HepG2 (cell line): ENCODE results near the gene ACSM2B. TPM values are rescaled to one million over a fixed set of nuclear protein-coding genes. Genes with fewer than 3 reads are reported as not detected.
A peak's percentile ranks its signal among the peaks of the same experiment; 100 is the strongest.

Experiments
- CREM ChIP-seq, 2 experiments: sonication (generic) in 1 of 2; formaldehyde crosslinking in 1 of 2; IDR thresholded peaks; 2 replicates each; pipeline versions ENCODE4 v1.4.0 to v1.6.1; 2016 to 2020; ENCODE audit warnings: antibody characterized with exemption in 1 of 2, mild to moderate bottlenecking in 1 of 2, missing genetic modification reagents in 1 of 2
- KDM5B ChIP-seq: sonication (generic); formaldehyde crosslinking; IDR thresholded peaks from 2 replicates; pipeline ENCODE4 v1.4.0; 2020; ENCODE audit warnings: missing genetic modification reagents, mild to moderate bottlenecking, borderline replicate concordance
- MXD4 ChIP-seq: IDR thresholded peaks from 2 replicates; pipeline ENCODE4 v1.6.1; 2016; ENCODE audit warnings: mild to moderate bottlenecking, missing biosample characterization, missing genetic modification reagents
- NAIF1 ChIP-seq: sonication (generic); formaldehyde crosslinking; IDR thresholded peaks from 2 replicates; pipeline ENCODE4 v1.5.0; 2020; ENCODE audit warnings: mild to moderate bottlenecking, missing genetic modification reagents, borderline replicate concordance
- PAX8 ChIP-seq: sonication (generic); formaldehyde crosslinking; IDR thresholded peaks from 2 replicates; pipeline ENCODE4 v1.8.0; 2022; ENCODE audit warnings: mild to moderate bottlenecking, missing genetic modification reagents, borderline replicate concordance
- PRMT3 ChIP-seq: sonication (generic); formaldehyde crosslinking; IDR thresholded peaks from 2 replicates; pipeline ENCODE4 v1.8.1; 2022; ENCODE audit warnings: low read depth, mild to moderate bottlenecking, moderate library complexity, missing genetic modification reagents, borderline replicate concordance
- RERE ChIP-seq: IDR thresholded peaks from 2 replicates; pipeline ENCODE4 v1.6.1; 2016; ENCODE audit warnings: low read depth, missing genetic modification reagents, missing compliant biosample characterization
- SNAPC2 ChIP-seq: sonication (generic); formaldehyde crosslinking; IDR thresholded peaks from 2 replicates; pipeline ENCODE4 v1.8.1; 2022; ENCODE audit warnings: mild to moderate bottlenecking, missing genetic modification reagents
- SPEN ChIP-seq: sonication (generic); formaldehyde crosslinking; IDR thresholded peaks from 2 replicates; pipeline ENCODE4 v1.5.1; 2020; ENCODE audit warnings: low read depth, mild to moderate bottlenecking, missing genetic modification reagents
- TFE3 ChIP-seq: IDR thresholded peaks from 2 replicates; pipeline ENCODE4 v1.6.1; 2016
- ZBTB8A ChIP-seq: sonication (generic); formaldehyde crosslinking; IDR thresholded peaks from 2 replicates; pipeline ENCODE4 v1.4.0; 2020; ENCODE audit warnings: mild to moderate bottlenecking, low read depth, missing genetic modification reagents, borderline replicate concordance
- ZFP36 ChIP-seq: fragments of 150-350 bp; IDR thresholded peaks from 2 replicates; pipeline ENCODE4 v1.6.1; 2018; ENCODE audit warnings: borderline replicate concordance, low read length, low read depth; ENCODE audit not compliant: partially characterized antibody
- ZFP82 ChIP-seq: sonication (generic); formaldehyde crosslinking; IDR thresholded peaks from 2 replicates; pipeline ENCODE4 v1.5.1; 2020; ENCODE audit warnings: mild to moderate bottlenecking, missing genetic modification reagents, borderline replicate concordance
- ZIK1 ChIP-seq: sonication (generic); formaldehyde crosslinking; IDR thresholded peaks from 2 replicates; pipeline ENCODE4 v1.5.0; 2020; ENCODE audit warnings: mild to moderate bottlenecking, low read depth, missing genetic modification reagents, borderline replicate concordance
- ZNF12 ChIP-seq: sonication (generic); formaldehyde crosslinking; IDR thresholded peaks from 2 replicates; pipeline ENCODE4 v1.5.0; 2020; ENCODE audit warnings: missing genetic modification reagents
- ZNF362 ChIP-seq: sonication (generic); formaldehyde crosslinking; IDR thresholded peaks from 2 replicates; pipeline ENCODE4 v1.4.0; 2020; ENCODE audit warnings: missing genetic modification reagents, mild to moderate bottlenecking, borderline replicate concordance
- ZNF589 ChIP-seq: sonication (generic); formaldehyde crosslinking; conservative IDR thresholded peaks from 2 replicates; pipeline ENCODE4 v1.8.0; 2022; ENCODE audit warnings: mild to moderate bottlenecking, moderate library complexity, missing genetic modification reagents
- polyA plus RNA-seq, 8 experiments: library from polyadenylated mRNA; depleted of rRNA in 3 of 8; stranded (reverse) in 7 of 8; unstranded in 1 of 8; fragments of >200 nt; fragmentation: Illumina TruSeq in 4 of 8; extraction: Trizol in 4 of 8; gene quantifications; 2 replicates each; pipeline versions ENCODE4 v1.2.1 to v1.2.3, GENCODE V29; 2011 to 2016; ENCODE audit warnings: low read depth in 4 of 8, missing spikeins in 1 of 8, mixed read lengths in 1 of 8; ENCODE audit not compliant: insufficient read depth in 1 of 8
- total RNA-seq, 5 experiments: library from RNA; depleted of rRNA; stranded (reverse); fragments of >200 nt; fragmentation: Illumina TruSeq; extraction: Trizol; gene quantifications; 2 replicates each; pipeline ENCODE4 v1.2.3, GENCODE V29; 2016; ENCODE audit warnings: low read depth in 1 of 5
- TF ChIP-seq, protein P1 (sequence below): sonication (generic); formaldehyde crosslinking; IDR thresholded peaks from 2 replicates; pipeline ENCODE4 v1.5.1; 2020; ENCODE audit warnings: mild to moderate bottlenecking, moderate library complexity, missing genetic modification reagents

Gene ACSM2B
- total and polyA plus RNA-seq, 2 of the 13 experiments (the other 11 are each of a cell fraction or from before 2014, with no cell fraction given) = 22.9 to 34.0 TPM

DNA sequence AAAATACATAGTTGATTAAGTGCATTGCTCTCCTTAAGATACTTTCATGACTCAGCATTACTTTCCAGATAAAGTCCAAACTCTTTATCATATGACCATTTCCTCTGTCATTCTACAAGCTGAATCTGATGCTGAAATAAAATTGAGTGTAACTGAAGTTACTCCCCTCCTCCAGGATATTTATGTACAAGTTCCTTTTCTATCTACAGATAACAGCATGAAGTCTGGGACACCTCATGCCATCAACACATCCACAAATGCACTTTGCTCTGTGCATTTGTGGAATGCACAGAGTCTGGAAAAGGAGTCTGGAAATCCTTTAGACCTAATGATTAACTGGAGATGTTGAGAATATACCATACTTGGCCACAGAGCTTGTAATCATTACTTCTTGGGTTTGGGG is 60.5 kb downstream of the ACSM2B start (continued):
- TF ChIP-seq CREM (IDR thresholded peaks at IDR 0.05) (no peak), CREM (CRISPR knock-in tag; IDR thresholded peaks at IDR 0.05) (no peak), SPEN (CRISPR knock-in tag) (no peak), ZNF362 (CRISPR knock-in tag) (no peak), NAIF1 (CRISPR knock-in tag) (no peak), KDM5B (CRISPR knock-in tag) (no peak), TFE3 (CRISPR knock-in tag) (peak; percentile 31; the same call in 1 of the 2 replicates), RERE (CRISPR knock-in tag) (no peak), PRMT3 (no peak), SNAPC2 (no peak), PAX8 (CRISPR knock-in tag) (no peak), ZIK1 (no peak), ZFP82 (no peak), ZFP36 (no peak), ZNF12 (CRISPR knock-in tag) (no peak), ZBTB8A (CRISPR knock-in tag) (no peak), ZNF589 (CRISPR knock-in tag) (no peak), MXD4 (CRISPR knock-in tag) (no peak)
- TF ChIP-seq, protein P1, sequence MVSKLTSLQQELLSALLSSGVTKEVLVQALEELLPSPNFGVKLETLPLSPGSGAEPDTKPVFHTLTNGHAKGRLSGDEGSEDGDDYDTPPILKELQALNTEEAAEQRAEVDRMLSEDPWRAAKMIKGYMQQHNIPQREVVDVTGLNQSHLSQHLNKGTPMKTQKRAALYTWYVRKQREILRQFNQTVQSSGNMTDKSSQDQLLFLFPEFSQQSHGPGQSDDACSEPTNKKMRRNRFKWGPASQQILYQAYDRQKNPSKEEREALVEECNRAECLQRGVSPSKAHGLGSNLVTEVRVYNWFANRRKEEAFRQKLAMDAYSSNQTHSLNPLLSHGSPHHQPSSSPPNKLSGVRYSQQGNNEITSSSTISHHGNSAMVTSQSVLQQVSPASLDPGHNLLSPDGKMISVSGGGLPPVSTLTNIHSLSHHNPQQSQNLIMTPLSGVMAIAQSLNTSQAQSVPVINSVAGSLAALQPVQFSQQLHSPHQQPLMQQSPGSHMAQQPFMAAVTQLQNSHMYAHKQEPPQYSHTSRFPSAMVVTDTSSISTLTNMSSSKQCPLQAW = peak; percentile 60; the same call in 1 of the 2 replicates
